Stomach smooth muscle (tissue), 2 donors: Measurements from ENCODE around the gene MAST3.

ENCODE experiments used
- H3K27ac ChIP-seq: one replicate; pipeline ENCODE4 v1.7.0; 2013; ENCODE audit warnings: mild to moderate bottlenecking, low read length, inconsistent platforms
- H3K27me3 ChIP-seq, 2 donors: one replicate each; pipeline ENCODE4 v1.7.0; 2013; ENCODE audit warnings: low read length in 2 of 2; ENCODE audit not compliant: insufficient read depth in 2 of 2, control insufficient read depth in 1 of 2
- H3K36me3 ChIP-seq, 2 donors: one replicate each; pipeline ENCODE4 v1.7.0; 2013; ENCODE audit warnings: low read length in 2 of 2; ENCODE audit not compliant: control insufficient read depth in 2 of 2, insufficient read depth in 2 of 2
- H3K4me1 ChIP-seq: one replicate; pipeline ENCODE4 v1.7.0; 2013; ENCODE audit warnings: low read length; ENCODE audit not compliant: control insufficient read depth, insufficient read depth
- H3K4me3 ChIP-seq, 2 donors: one replicate each; pipeline ENCODE4 v1.7.0; 2013; ENCODE audit warnings: low read length in 2 of 2
- H3K9ac ChIP-seq, 2 donors: one replicate each; pipeline ENCODE4 v1.7.0; 2013; ENCODE audit warnings: low read length in 2 of 2, mild to moderate bottlenecking in 1 of 2
- H3K9me3 ChIP-seq, 2 donors: one replicate each; pipeline ENCODE4 v1.7.0; 2013; ENCODE audit warnings: low read length in 2 of 2; ENCODE audit not compliant: control insufficient read depth in 2 of 2
- donor health status: healthy.
- donor health status: Pancreatic carcinoma.

Gene MAST3

GRCh38 chr19:18171605-18172327 lies 74.2 kb downstream of the MAST3 start:
- Histone ChIP-seq H3K9ac (no peak overlapping the region), H3K36me3 (peaks cover 8% of the 10 kb centered on the region in 2 donors), H3K4me1 (peaks cover 12% of the 10 kb centered on the region), H3K27me3 (no peaks in the 10 kb centered on the region), H3K4me3 (no peak overlapping the region), H3K27ac (no peak overlapping the region), H3K9me3 (no peaks in the 10 kb centered on the region)

GRCh38 chr19:18172331-18173053 lies 74.9 kb downstream of the MAST3 start:
- no peak overlapping the region for H3K4me3 ChIP-seq
- no peaks in the 10 kb centered on the region for H3K27me3 ChIP-seq
- peaks cover 3 to 8% of the 10 kb centered on the region in 2 donors for H3K36me3 ChIP-seq
- peaks cover 12% of the 10 kb centered on the region for H3K4me1 ChIP-seq
- no peaks in the 10 kb centered on the region for H3K9me3 ChIP-seq
- H3K9ac ChIP-seq: no peak overlapping the region
- no peak overlapping the region for H3K27ac ChIP-seq

- Histone ChIP-seq H3K36me3 (peaks cover 3 to 4% of the 10 kb centered on the region in 2 donors), H3K27me3 (no peaks in the 10 kb centered on the region), H3K9ac (peak overlapping the region in 1 of 2 donors; percentile 64), H3K27ac (no peak overlapping the region), H3K4me3 (peak overlapping the region; percentile 82 to 88), H3K9me3 (no peaks in the 10 kb centered on the region), H3K4me1 (peaks cover 12% of the 10 kb centered on the region)
Measured at GRCh38 chr19:18173054-18173571, 75.5 kb downstream of the MAST3 start.

GRCh38 chr19:18173572-18174288 lies 76.2 kb downstream of the MAST3 start, which contains the start of gene IFI30:
TSS of gene IFI30 (plus strand) at chr19:18173813. CDS start at chr19:18173842, 29 bp downstream.
- H3K9me3 ChIP-seq: no peaks in the 10 kb centered on the region
- H3K27ac ChIP-seq: no peak within 1 kb of the TSS
- peak within 1 kb of the TSS; percentile 82 to 88 for H3K4me3 ChIP-seq
- peak within 1 kb of the TSS; percentile 64 to 71 for H3K9ac ChIP-seq
- H3K36me3 ChIP-seq: peaks cover 3% of the 10 kb centered on the region in 2 donors
- no peaks in the 10 kb centered on the region for H3K27me3 ChIP-seq
- peaks cover 12% of the 10 kb centered on the region for H3K4me1 ChIP-seq

GRCh38 chr19:18174983-18175382 lies 77.4 kb downstream of the MAST3 start:
- H3K9me3 ChIP-seq: no peaks in the 10 kb centered on the region
- H3K4me3 ChIP-seq: no peak overlapping the region
- no peaks in the 10 kb centered on the region for H3K36me3 ChIP-seq
- peaks cover 12% of the 10 kb centered on the region for H3K4me1 ChIP-seq
- H3K27ac ChIP-seq: no peak overlapping the region
- H3K27me3 ChIP-seq: no peaks in the 10 kb centered on the region
- no peak overlapping the region for H3K9ac ChIP-seq

GRCh38 chr19:18176367-18177310 lies 79.1 kb downstream of the MAST3 start:
- no peaks in the 10 kb centered on the region for H3K27me3 ChIP-seq
- H3K9ac ChIP-seq: no peak overlapping the region
- H3K4me3 ChIP-seq: no peak overlapping the region
- no peaks in the 10 kb centered on the region for H3K9me3 ChIP-seq
- peaks cover 12% of the 10 kb centered on the region for H3K4me1 ChIP-seq
- no peaks in the 10 kb centered on the region for H3K36me3 ChIP-seq
- no peak overlapping the region for H3K27ac ChIP-seq

GRCh38 chr19:18179957-18180356 lies 82.4 kb downstream of the MAST3 start:
- no peaks in the 10 kb centered on the region for H3K36me3 ChIP-seq
- no peaks in the 10 kb centered on the region for H3K9me3 ChIP-seq
- H3K27me3 ChIP-seq: no peaks in the 10 kb centered on the region
- no peak overlapping the region for H3K9ac ChIP-seq
- no peak overlapping the region for H3K27ac ChIP-seq
- no peaks in the 10 kb centered on the region for H3K4me1 ChIP-seq
- H3K4me3 ChIP-seq: no peak overlapping the region

- H3K27ac ChIP-seq: no peak overlapping the region
- H3K9me3 ChIP-seq: no peaks in the 10 kb centered on the region
- H3K27me3 ChIP-seq: no peaks in the 10 kb centered on the region
- H3K9ac ChIP-seq: no peak overlapping the region
- H3K4me3 ChIP-seq: no peak overlapping the region
- no peaks in the 10 kb centered on the region for H3K4me1 ChIP-seq
- H3K36me3 ChIP-seq: no peaks in the 10 kb centered on the region
Measured at GRCh38 chr19:18183529-18183928, 86.0 kb downstream of the MAST3 start.

- no peak overlapping the region for H3K4me3 ChIP-seq
Measured at GRCh38 chr19:18185538-18185937, 88.0 kb downstream of the MAST3 start.

GRCh38 chr19:18190278-18190677 lies 92.7 kb downstream of the MAST3 start:
- no peak overlapping the region for H3K27ac ChIP-seq
- no peaks in the 10 kb centered on the region for H3K36me3 ChIP-seq
- H3K4me1 ChIP-seq: peaks cover 24% of the 10 kb centered on the region
- H3K9ac ChIP-seq: no peak overlapping the region
- H3K9me3 ChIP-seq: no peaks in the 10 kb centered on the region
- no peaks in the 10 kb centered on the region for H3K27me3 ChIP-seq
- no peak overlapping the region for H3K4me3 ChIP-seq

More at GRCh38 chr19:18185538-18185937, 88.0 kb downstream of the MAST3 start:
- Histone ChIP-seq H3K27ac (no peak overlapping the region), H3K9me3 (no peaks in the 10 kb centered on the region), H3K4me1 (no peaks in the 10 kb centered on the region), H3K27me3 (no peaks in the 10 kb centered on the region), H3K9ac (no peak overlapping the region), H3K36me3 (no peaks in the 10 kb centered on the region)
